Effector memory CD4-positive, alpha-beta T cell (primary cell): ENCODE results near the gene ANKIB1.

ENCODE experiments used
- DNase-seq, 3 donors: peaks; one replicate each; pipeline ENCODE4 v3.0.0-alpha.2; 2020
- H3K27ac ChIP-seq: 2 replicates; pipeline ENCODE4 v1.7.0; 2013; ENCODE audit warnings: mild to moderate bottlenecking, low read length, moderate library complexity; ENCODE audit not compliant: insufficient read depth, poor library complexity, severe bottlenecking
- H3K27me3 ChIP-seq: replicated peaks from 2 replicates; pipeline ENCODE4 v1.7.0; 2013; ENCODE audit warnings: mild to moderate bottlenecking, low read length; ENCODE audit not compliant: insufficient read depth, control insufficient read depth, poor library complexity, severe bottlenecking
- H3K36me3 ChIP-seq: 2 replicates; pipeline ENCODE4 v1.7.0; 2013; ENCODE audit warnings: mild to moderate bottlenecking, low read length, moderate library complexity; ENCODE audit not compliant: control insufficient read depth, insufficient read depth
- H3K4me1 ChIP-seq: 2 replicates; pipeline ENCODE4 v1.7.0; 2013; ENCODE audit warnings: low read length, mild to moderate bottlenecking; ENCODE audit not compliant: control insufficient read depth, insufficient read depth, poor library complexity, severe bottlenecking
- H3K4me3 ChIP-seq: 2 replicates; pipeline ENCODE4 v1.7.0; 2013; ENCODE audit warnings: low read length, low read depth, mild to moderate bottlenecking; ENCODE audit not compliant: insufficient read depth, poor library complexity, severe bottlenecking
- H3K9me3 ChIP-seq: 2 replicates; pipeline ENCODE4 v1.7.0; 2013; ENCODE audit warnings: mild to moderate bottlenecking, low read length, moderate library complexity; ENCODE audit not compliant: control insufficient read depth

The ANKIB1 gene

GRCh38 chr7:92415225-92415624 is 169.5 kb downstream of the ANKIB1 start:
- Histone ChIP-seq H3K27me3 (no peaks in the 10 kb centered on the region), H3K4me1 (no peaks in the 10 kb centered on the region), H3K9me3 (no peaks in the 10 kb centered on the region), H3K36me3 (no peaks in the 10 kb centered on the region), H3K4me3 (no peak overlapping the region), H3K27ac (no peak overlapping the region)
- DNase-seq, result no peak

GRCh38 chr7:92417913-92418312 is 172.1 kb downstream of the ANKIB1 start:
- Histone ChIP-seq H3K9me3 (no peaks in the 10 kb centered on the region), H3K4me1 (no peaks in the 10 kb centered on the region), H3K4me3 (no peak overlapping the region), H3K27ac (no peak overlapping the region), H3K27me3 (no peaks in the 10 kb centered on the region), H3K36me3 (no peaks in the 10 kb centered on the region)
- DNase-seq, result no peak

- Histone ChIP-seq H3K4me1 (peaks cover 3% of the 10 kb centered on the region), H3K27me3 (peaks cover 3% of the 10 kb centered on the region), H3K27ac (no peak overlapping the region), H3K9me3 (no peaks in the 10 kb centered on the region), H3K4me3 (no peak overlapping the region), H3K36me3 (no peaks in the 10 kb centered on the region)
- DNase-seq, result no peak
These were observed 176.1 kb downstream of the ANKIB1 start for GRCh38 chr7:92421676-92422435.

GRCh38 chr7:92422926-92423325 is 177.2 kb downstream of the ANKIB1 start:
- Histone ChIP-seq H3K4me1 (peaks cover 3% of the 10 kb centered on the region), H3K27ac (no peak overlapping the region), H3K9me3 (no peaks in the 10 kb centered on the region), H3K4me3 (no peak overlapping the region), H3K36me3 (no peaks in the 10 kb centered on the region), H3K27me3 (peaks cover 3% of the 10 kb centered on the region)
- DNase-seq, result no peak

GRCh38 chr7:92423710-92424131 is 177.9 kb downstream of the ANKIB1 start:
- no peaks in the 10 kb centered on the region for H3K36me3 ChIP-seq
- no peak overlapping the region for H3K27ac ChIP-seq
- no peak for DNase-seq
- peaks cover 3% of the 10 kb centered on the region for H3K27me3 ChIP-seq
- no peaks in the 10 kb centered on the region for H3K9me3 ChIP-seq
- H3K4me3 ChIP-seq, result no peak overlapping the region
- H3K4me1 ChIP-seq, result peaks cover 3% of the 10 kb centered on the region

GRCh38 chr7:92425311-92425947 is 179.7 kb downstream of the ANKIB1 start:
- Histone ChIP-seq H3K27ac (no peak overlapping the region), H3K36me3 (no peaks in the 10 kb centered on the region), H3K27me3 (peaks cover 3% of the 10 kb centered on the region), H3K4me1 (peaks cover 3% of the 10 kb centered on the region), H3K4me3 (no peak overlapping the region), H3K9me3 (no peaks in the 10 kb centered on the region)
- DNase-seq, result no peak

GRCh38 chr7:92427193-92427592 is 181.4 kb downstream of the ANKIB1 start:
- Histone ChIP-seq H3K9me3 (no peaks in the 10 kb centered on the region), H3K27ac (no peak overlapping the region), H3K4me3 (no peak overlapping the region), H3K36me3 (no peaks in the 10 kb centered on the region), H3K27me3 (peaks cover 3% of the 10 kb centered on the region), H3K4me1 (peaks cover 3% of the 10 kb centered on the region)
- no peak for DNase-seq

- H3K4me3 ChIP-seq, result no peak overlapping the region
- no peak for DNase-seq
- no peaks in the 10 kb centered on the region for H3K9me3 ChIP-seq
- H3K27ac ChIP-seq, result no peak overlapping the region
- H3K4me1 ChIP-seq, result no peaks in the 10 kb centered on the region
- H3K36me3 ChIP-seq, result no peaks in the 10 kb centered on the region
- no peaks in the 10 kb centered on the region for H3K27me3 ChIP-seq
These were observed 186.6 kb downstream of the ANKIB1 start for GRCh38 chr7:92432299-92432946.

- H3K4me1 ChIP-seq, result no peaks in the 10 kb centered on the region
These were observed 187.2 kb downstream of the ANKIB1 start for GRCh38 chr7:92433019-92433418.

GRCh38 chr7:92435542-92435941 is 189.8 kb downstream of the ANKIB1 start:
- Histone ChIP-seq H3K9me3 (no peaks in the 10 kb centered on the region), H3K36me3 (no peaks in the 10 kb centered on the region), H3K27ac (no peak overlapping the region), H3K27me3 (no peaks in the 10 kb centered on the region), H3K4me3 (no peak overlapping the region), H3K4me1 (no peaks in the 10 kb centered on the region)
- DNase-seq, result no peak

More at GRCh38 chr7:92433019-92433418, 187.2 kb downstream of the ANKIB1 start:
- H3K9me3 ChIP-seq, result no peaks in the 10 kb centered on the region
- DNase-seq, result no peak
- no peak overlapping the region for H3K27ac ChIP-seq
- H3K27me3 ChIP-seq, result no peaks in the 10 kb centered on the region
- H3K36me3 ChIP-seq, result no peaks in the 10 kb centered on the region
- no peak overlapping the region for H3K4me3 ChIP-seq
